ENCODE data around the gene P4HB.

P4HB gene

GRCh38 chr17:81813861-81814683 lies 46.3 kb downstream of the P4HB start:
- Mint-ChIP-seq H3K27ac (no peak overlapping the region), H3K27me3 (ENCODE audit: low read depth) (peaks cover 11% of the 10 kb centered on the region), H3K4me3 (no peak overlapping the region), H3K4me1 (ENCODE audit: low read depth) (no peaks in the 10 kb centered on the region), H3K9me3 (no peaks in the 10 kb centered on the region), H3K36me3 (ENCODE audit: low read depth) (no peaks in the 10 kb centered on the region)
- no peak for DNase-seq (ENCODE audit: low spot score)

DNA sequence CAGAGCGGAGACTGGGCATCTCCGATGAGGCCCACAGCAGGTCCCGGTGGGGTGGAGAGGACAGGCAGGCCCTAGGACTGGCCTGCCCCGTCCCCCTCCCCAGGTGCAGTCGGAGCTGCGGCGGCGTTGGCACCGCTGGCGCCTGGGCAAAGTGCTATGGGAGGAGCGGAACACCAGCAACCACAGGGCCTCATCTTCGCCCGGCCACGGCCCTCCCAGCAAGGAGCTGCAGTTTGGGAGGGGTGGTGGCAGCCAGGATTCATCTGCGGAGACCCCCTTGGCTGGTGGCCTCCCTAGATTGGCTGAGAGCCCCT lies 47.0 kb downstream of the P4HB start:
- Mint-ChIP-seq H3K27me3 (ENCODE audit: low read depth) (peaks cover 12% of the 10 kb centered on the region), H3K4me3 (no peak overlapping the region), H3K27ac (no peak overlapping the region), H3K9me3 (no peaks in the 10 kb centered on the region), H3K36me3 (ENCODE audit: low read depth) (no peaks in the 10 kb centered on the region), H3K4me1 (ENCODE audit: low read depth) (no peaks in the 10 kb centered on the region)
- DNase-seq (ENCODE audit: low spot score): no peak

DNA sequence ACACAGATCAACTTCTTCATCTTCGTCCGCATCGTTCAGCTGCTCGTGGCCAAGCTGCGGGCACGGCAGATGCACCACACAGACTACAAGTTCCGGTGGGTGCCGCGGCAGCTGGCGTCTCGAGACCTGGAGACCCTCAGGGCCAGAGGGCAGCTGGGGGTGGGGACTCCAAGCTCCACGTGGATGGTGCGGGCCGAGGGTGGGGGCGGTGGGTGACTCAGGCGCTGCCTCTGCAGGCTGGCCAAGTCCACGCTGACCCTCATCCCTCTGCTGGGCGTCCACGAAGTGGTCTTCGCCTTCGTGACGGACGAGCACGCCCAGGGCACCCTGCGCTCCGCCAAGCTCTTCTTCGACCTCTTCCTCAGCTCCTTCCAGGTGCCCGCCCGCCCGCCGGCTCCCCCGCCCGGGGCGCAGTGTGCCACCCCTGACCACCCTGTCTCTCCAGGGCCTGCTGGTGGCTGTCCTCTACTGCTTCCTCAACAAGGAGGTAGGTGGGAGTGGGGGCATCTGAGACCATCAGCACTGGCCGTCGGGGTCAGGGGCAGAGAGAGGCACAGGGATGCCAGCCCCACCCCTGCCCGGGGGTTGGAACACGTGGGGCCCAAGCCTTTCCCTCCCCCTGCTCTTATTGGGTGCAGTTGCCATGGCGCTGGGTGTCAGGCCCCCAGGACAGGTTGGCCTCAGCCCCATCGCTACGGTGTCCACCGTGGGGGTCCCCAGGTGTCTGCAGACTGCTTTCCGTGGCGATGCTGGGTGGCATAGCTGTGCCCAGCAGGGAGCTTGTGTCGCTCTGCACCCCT lies 47.6 kb downstream of the P4HB start:
- no peaks in the 10 kb centered on the region for H3K9me3 Mint-ChIP-seq
- no peaks in the 10 kb centered on the region for H3K36me3 Mint-ChIP-seq (ENCODE audit: low read depth)
- peaks cover 12% of the 10 kb centered on the region for H3K27me3 Mint-ChIP-seq (ENCODE audit: low read depth)
- H3K4me3 Mint-ChIP-seq: no peak overlapping the region
- DNase-seq (ENCODE audit: low spot score): no peak
- no peaks in the 10 kb centered on the region for H3K4me1 Mint-ChIP-seq (ENCODE audit: low read depth)
- H3K27ac Mint-ChIP-seq: no peak overlapping the region

DNA sequence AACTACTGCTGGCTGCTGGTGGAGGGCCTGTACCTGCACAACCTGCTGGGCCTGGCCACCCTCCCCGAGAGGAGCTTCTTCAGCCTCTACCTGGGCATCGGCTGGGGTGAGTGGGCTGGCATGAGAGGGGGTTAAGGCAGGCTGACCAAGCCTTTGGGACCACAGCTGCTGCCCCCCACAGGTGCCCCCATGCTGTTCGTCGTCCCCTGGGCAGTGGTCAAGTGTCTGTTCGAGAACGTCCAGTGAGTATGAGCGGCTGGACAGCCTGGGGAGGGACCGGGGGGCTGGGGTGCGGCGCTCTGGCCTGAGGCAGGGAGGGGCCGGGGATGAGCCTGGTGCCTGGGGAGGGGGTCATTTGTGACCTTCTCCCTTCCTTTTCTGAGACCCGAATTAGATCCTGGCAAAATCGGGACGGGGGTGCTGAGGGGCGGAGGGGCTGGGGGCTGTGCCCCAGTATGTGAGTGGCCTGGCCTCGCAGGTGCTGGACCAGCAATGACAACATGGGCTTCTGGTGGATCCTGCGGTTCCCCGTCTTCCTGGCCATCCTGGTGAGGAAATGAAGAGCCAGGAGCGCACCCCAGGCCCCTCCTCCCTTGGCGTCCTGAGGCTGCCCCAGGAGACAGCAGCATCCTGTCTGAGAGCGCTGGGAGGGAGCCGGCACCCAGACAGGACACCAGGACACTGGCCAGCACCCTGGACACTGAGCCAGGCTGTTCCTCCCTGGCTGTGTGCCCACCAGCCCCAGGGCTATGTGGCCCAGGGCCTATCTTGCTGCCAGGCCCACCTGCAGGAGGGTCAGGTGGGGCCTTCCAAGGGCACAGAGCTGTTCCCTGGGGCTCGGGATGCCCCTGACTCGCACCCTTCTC lies 48.4 kb downstream of the P4HB start:
- Mint-ChIP-seq H3K27ac (no peak overlapping the region), H3K4me3 (no peak overlapping the region), H3K9me3 (no peaks in the 10 kb centered on the region), H3K4me1 (ENCODE audit: low read depth) (no peaks in the 10 kb centered on the region), H3K36me3 (ENCODE audit: low read depth) (no peaks in the 10 kb centered on the region), H3K27me3 (ENCODE audit: low read depth) (peaks cover 8% of the 10 kb centered on the region)
- no peak for DNase-seq (ENCODE audit: low spot score)

DNA sequence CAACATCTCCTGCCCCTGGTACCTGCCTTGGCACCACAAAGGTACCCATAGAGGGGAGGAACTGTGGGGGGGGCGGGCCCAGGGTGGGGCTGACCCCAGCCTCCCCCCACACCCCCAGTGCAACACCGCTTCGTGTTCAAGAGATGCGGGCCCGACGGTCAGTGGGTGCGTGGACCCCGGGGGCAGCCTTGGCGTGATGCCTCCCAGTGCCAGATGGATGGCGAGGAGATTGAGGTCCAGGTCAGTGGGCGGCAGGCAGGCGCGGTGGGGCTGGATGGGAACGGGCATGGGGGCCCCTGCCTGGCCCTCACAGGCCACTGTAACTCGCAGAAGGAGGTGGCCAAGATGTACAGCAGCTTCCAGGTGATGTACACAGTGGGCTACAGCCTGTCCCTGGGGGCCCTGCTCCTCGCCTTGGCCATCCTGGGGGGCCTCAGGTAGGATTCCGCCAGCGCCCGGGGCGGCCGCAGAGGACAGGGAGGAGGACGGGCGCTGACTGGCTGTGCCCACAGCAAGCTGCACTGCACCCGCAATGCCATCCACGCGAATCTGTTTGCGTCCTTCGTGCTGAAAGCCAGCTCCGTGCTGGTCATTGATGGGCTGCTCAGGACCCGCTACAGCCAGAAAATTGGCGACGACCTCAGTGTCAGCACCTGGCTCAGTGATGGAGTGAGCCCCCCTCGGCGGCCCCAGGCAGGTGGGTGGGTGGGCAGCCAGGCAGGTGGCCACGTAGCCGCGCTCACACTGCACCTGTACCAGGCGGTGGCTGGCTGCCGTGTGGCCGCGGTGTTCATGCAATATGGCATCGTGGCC lies 49.2 kb downstream of the P4HB start:
- Mint-ChIP-seq H3K4me1 (ENCODE audit: low read depth) (no peaks in the 10 kb centered on the region), H3K9me3 (no peaks in the 10 kb centered on the region), H3K36me3 (ENCODE audit: low read depth) (no peaks in the 10 kb centered on the region), H3K27ac (no peak overlapping the region), H3K4me3 (no peak overlapping the region), H3K27me3 (ENCODE audit: low read depth) (peaks cover 3% of the 10 kb centered on the region)
- no peak for DNase-seq (ENCODE audit: low spot score)

DNA sequence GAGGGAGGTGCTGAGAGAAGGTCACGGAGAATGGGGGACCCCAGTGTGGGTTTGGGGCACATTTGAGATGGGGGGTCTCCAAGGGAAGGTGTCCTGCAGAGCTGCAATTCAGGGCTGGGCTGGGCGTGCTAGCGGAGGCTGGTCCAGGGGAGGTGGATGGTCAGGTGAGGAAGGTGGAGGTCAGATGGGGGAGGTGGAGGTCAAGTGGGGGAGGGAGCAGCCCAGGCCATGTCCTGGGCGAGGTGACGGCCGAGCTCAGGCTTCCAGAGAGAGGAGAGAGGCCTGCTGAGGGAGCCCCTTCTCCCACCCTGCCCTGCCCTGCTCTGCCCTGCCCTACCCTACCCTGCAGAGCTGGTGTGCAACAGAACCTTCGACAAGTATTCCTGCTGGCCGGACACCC lies 49.9 kb downstream of the P4HB start:
- Mint-ChIP-seq H3K27ac (no peak overlapping the region), H3K36me3 (ENCODE audit: low read depth) (no peaks in the 10 kb centered on the region), H3K27me3 (ENCODE audit: low read depth) (peaks cover 2% of the 10 kb centered on the region), H3K4me3 (no peak overlapping the region), H3K4me1 (ENCODE audit: low read depth) (no peaks in the 10 kb centered on the region), H3K9me3 (no peaks in the 10 kb centered on the region)
- DNase-seq (ENCODE audit: low spot score): no peak

GRCh38 chr17:81809556-81809998 lies 50.8 kb downstream of the P4HB start:
- no peaks in the 10 kb centered on the region for H3K36me3 Mint-ChIP-seq (ENCODE audit: low read depth)
- no peaks in the 10 kb centered on the region for H3K4me1 Mint-ChIP-seq (ENCODE audit: low read depth)
- H3K27ac Mint-ChIP-seq: no peak overlapping the region
- no peaks in the 10 kb centered on the region for H3K9me3 Mint-ChIP-seq
- no peak overlapping the region for H3K4me3 Mint-ChIP-seq
- H3K27me3 Mint-ChIP-seq (ENCODE audit: low read depth): peaks cover 5% of the 10 kb centered on the region
- no peak for DNase-seq (ENCODE audit: low spot score)

DNA sequence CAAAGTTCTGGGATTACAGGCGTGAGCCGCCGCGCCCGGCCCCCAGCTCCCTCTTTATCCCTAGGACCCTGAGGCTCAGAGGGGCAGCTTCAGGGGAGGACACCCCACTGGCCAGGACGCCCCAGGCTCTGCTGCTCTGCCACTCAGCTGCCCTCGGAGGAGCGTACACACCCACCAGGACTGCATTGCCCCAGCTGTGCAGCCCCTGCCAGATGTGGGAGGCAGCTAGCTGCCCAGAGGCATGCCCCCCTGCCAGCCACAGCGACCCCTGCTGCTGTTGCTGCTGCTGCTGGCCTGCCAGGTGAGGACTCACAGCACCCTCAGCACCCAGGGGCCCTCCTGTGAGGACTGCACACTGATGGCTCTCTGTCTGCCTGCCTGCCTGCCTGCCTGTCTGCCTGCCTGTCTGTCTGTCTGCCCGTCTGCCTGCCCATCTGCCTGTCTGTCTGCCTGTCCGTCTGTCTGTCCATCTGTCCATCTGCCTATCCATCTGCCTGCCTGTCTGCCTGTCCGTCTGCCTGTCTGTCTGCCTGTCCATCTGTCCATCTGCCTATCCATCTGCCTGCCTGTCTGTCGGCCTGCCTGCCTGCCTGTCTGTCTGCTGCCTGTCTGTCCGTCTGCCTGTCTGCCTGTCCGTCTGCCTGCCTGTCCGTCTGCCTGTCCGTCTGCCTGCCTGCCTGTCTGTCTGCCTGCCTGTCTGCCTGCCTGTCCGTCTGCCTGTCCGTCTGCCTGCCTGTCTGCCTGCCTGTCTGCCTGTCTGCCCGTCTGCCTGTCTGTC lies 51.4 kb downstream of the P4HB start:
- Mint-ChIP-seq H3K4me3 (no peak overlapping the region), H3K27ac (no peak overlapping the region), H3K4me1 (ENCODE audit: low read depth) (no peaks in the 10 kb centered on the region), H3K9me3 (no peaks in the 10 kb centered on the region), H3K27me3 (ENCODE audit: low read depth) (peaks cover 5% of the 10 kb centered on the region), H3K36me3 (ENCODE audit: low read depth) (no peaks in the 10 kb centered on the region)
- no peak for DNase-seq (ENCODE audit: low spot score)

DNA sequence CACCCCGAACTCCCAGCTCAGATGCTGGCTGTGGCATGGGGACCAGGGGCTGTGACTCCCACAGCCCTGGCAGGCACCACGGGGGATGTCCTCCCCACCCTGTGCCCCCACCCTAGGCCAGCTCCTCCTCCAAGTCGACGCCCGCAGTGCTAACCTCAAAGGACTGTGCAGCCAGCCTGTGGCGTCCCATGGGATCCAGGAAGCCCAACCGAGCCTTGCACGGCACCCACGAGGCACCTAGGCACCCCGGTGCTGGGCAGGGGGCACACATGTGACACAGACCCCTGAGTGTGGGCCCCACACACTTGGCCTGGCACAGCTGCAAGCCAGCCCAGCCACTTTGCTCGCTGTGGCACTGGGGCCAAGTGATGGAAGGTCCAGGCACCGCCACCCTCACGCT lies 52.5 kb downstream of the P4HB start:
- peaks cover 12% of the 10 kb centered on the region for H3K27me3 Mint-ChIP-seq (ENCODE audit: low read depth)
- no peaks in the 10 kb centered on the region for H3K36me3 Mint-ChIP-seq (ENCODE audit: low read depth)
- H3K9me3 Mint-ChIP-seq: no peaks in the 10 kb centered on the region
- no peak overlapping the region for H3K4me3 Mint-ChIP-seq
- no peaks in the 10 kb centered on the region for H3K4me1 Mint-ChIP-seq (ENCODE audit: low read depth)
- no peak for DNase-seq (ENCODE audit: low spot score)
- H3K27ac Mint-ChIP-seq: no peak overlapping the region

GRCh38 chr17:81807210-81807719 lies 53.1 kb downstream of the P4HB start:
- Mint-ChIP-seq H3K27me3 (ENCODE audit: low read depth) (peaks cover 18% of the 10 kb centered on the region), H3K4me1 (ENCODE audit: low read depth) (no peaks in the 10 kb centered on the region), H3K4me3 (no peak overlapping the region), H3K9me3 (no peaks in the 10 kb centered on the region), H3K27ac (no peak overlapping the region), H3K36me3 (ENCODE audit: low read depth) (no peaks in the 10 kb centered on the region)
- no peak for DNase-seq (ENCODE audit: low spot score)

DNA sequence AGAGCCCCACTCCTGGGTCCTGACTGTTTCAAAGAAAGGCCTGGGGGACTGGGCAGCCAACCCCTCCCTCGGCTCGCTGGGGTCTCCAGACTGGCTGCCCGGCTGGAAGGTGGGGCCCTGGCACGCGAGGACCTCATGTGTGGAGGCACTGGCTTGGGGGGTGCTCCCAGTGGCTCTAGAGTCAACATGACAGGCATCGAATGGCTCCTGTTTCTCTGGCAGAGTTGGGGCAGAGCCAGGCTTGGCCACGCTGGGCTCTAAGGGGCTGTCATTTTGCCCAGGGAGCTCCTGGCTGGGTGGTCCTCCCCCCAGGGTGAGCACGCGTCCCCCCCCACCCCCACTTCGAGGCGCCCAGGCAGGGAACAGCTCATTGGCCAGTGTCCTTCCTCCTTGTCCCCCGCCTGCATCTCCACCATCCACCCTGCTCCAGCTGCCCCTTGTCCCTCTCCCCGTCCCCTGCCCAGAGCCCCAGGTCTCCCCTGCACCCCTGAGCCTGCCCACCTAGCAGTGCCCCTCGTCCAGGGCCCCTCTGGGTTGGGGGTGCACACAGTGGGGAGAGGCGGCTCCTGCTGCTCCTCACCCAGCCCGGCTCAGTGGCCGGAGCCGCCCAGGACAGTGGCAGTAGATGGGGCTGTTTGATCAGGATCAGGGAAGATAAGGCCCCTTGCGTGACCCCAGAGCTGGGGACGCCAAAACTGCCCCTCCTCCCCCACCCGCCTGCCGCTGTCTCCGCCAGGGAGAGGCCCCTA lies 53.7 kb downstream of the P4HB start:
- Mint-ChIP-seq H3K36me3 (ENCODE audit: low read depth) (no peaks in the 10 kb centered on the region), H3K9me3 (no peaks in the 10 kb centered on the region), H3K4me3 (no peak overlapping the region), H3K27me3 (ENCODE audit: low read depth) (peaks cover 24% of the 10 kb centered on the region), H3K4me1 (ENCODE audit: low read depth) (no peaks in the 10 kb centered on the region), H3K27ac (no peak overlapping the region)
- no peak for DNase-seq (ENCODE audit: low spot score)

DNA sequence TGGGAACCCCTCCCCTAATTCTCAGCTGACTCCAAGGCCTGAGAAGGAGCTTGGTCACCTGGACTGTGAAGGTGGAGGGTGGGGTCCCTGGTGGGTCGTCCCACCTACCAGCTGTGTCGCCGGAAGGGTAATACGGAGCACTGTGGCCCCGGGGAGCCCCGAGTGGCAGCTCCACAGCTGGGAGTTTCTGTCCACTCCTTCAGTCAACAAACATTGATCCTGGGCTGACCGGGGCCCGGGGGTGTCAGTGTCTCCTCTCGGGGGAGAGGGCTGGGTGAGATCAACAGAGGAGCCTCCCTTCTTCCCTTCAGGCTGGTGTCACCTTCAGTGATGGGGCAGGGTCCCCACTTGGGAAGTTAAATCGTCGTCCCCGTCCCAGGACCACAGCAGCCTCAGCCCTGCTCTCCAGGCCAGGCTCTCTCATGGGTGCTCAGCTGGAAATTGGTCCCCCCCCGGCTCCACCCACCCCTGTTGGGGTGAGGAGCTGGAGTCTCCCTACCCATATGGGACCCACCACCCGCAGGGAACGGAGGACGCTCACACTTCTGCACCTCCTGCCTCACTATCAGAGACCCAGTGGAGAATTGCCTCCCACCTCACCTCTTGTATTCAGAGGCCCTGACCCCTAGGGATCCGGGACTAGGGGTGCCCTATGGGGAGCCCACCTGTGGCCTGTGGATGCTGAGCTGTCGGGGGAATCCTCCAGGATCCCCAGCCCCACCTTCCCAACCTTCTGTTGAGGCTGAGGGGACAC lies 54.5 kb downstream of the P4HB start:
- peaks cover 30% of the 10 kb centered on the region for H3K27me3 Mint-ChIP-seq (ENCODE audit: low read depth)
- no peaks in the 10 kb centered on the region for H3K4me1 Mint-ChIP-seq (ENCODE audit: low read depth)

More for the DNA sequence above, 54.5 kb downstream of the P4HB start:
- H3K27ac Mint-ChIP-seq: no peak overlapping the region
- H3K4me3 Mint-ChIP-seq: no peak overlapping the region
- no peak for DNase-seq (ENCODE audit: low spot score)
- H3K36me3 Mint-ChIP-seq (ENCODE audit: low read depth): no peaks in the 10 kb centered on the region
- no peaks in the 10 kb centered on the region for H3K9me3 Mint-ChIP-seq

Measured in T-helper 2 cell treated with Interferon-gamma antibody and Interleukin-4, amounts not matched to agents 5 μg/mL and 100 μg/mL, for 36 hours (primary cell).